Esophagus (tissue), 2 donors: ENCODE measurements around the gene NAPEPLD. TPM values are rescaled to one million over a fixed set of nuclear protein-coding genes. Genes with fewer than 3 reads are reported as not detected.
A peak's percentile ranks its signal among the peaks of the same experiment; 100 is the strongest.
"Not testable (repeated sequence)": the region's sequence is repeated elsewhere in the genome, so short reads cannot be mapped to it uniquely, and the experiment has no call there.

Experiments used
- H3K27ac ChIP-seq, 2 donors: one replicate each; pipeline ENCODE4 v1.5.1; 2013; ENCODE audit warnings: low read depth in 2 of 2, mild to moderate bottlenecking in 2 of 2, inconsistent platforms in 1 of 2, low read length in 1 of 2, moderate library complexity in 1 of 2
- H3K27me3 ChIP-seq, 2 donors: one replicate each; pipeline ENCODE4 v1.6.1; 2013; ENCODE audit warnings: low read length in 2 of 2, control low read depth in 1 of 2, mild to moderate bottlenecking in 1 of 2; ENCODE audit not compliant: insufficient read depth in 2 of 2, control insufficient read depth in 1 of 2
- H3K36me3 ChIP-seq, 2 donors: one replicate each; pipeline ENCODE4 v1.6.1; 2013; ENCODE audit warnings: low read length in 1 of 2; ENCODE audit not compliant: control insufficient read depth in 2 of 2, insufficient read depth in 2 of 2
- H3K4me1 ChIP-seq, 2 donors: one replicate each; pipeline ENCODE4 v1.6.1; 2013; ENCODE audit warnings: low read length in 1 of 2; ENCODE audit not compliant: control insufficient read depth in 2 of 2, insufficient read depth in 2 of 2
- H3K4me3 ChIP-seq, 2 donors: one replicate each; pipeline ENCODE4 v1.5.1; 2013; ENCODE audit warnings: low read length in 2 of 2, mild to moderate bottlenecking in 2 of 2, low read depth in 1 of 2, moderate library complexity in 1 of 2
- H3K9me3 ChIP-seq, 2 donors: one replicate each; pipeline ENCODE4 v1.6.1; 2013; ENCODE audit warnings: mild to moderate bottlenecking in 2 of 2, low read depth in 1 of 2, low read length in 1 of 2, moderate library complexity in 1 of 2; ENCODE audit not compliant: control insufficient read depth in 2 of 2, insufficient read depth in 1 of 2
- WGBS, 2 donors: extraction: QIAGEN DNeasy Blood & Tissue Kit; methylation state at CpG; one replicate each; pipeline ENCODE4 v1.1.7; 2013; 5-methylcytosine and 5-hydroxymethylcytosine counted together
- polyA plus RNA-seq, 2 donors: library from polyadenylated mRNA; stranded (reverse); fragments of 200-250 nt; gene quantifications; one replicate each; pipeline ENCODE4 v1.2.3, GENCODE V29; 2013
- donor health status: healthy with polysubstance abuse.
- donor health status: Bipolar disorder and iron deficiency.

Gene NAPEPLD
- polyA plus RNA-seq, 2 donors, result 1.1 to 1.7 TPM

GRCh38 chr7:103161998-103162616 is 13.2 kb upstream of the NAPEPLD start:
- H3K4me1 ChIP-seq, H3K27me3 ChIP-seq, H3K36me3 ChIP-seq, H3K27ac ChIP-seq, H3K9me3 ChIP-seq, H3K4me3 ChIP-seq: not testable (repeated sequence)
- 62 to 63% methylated on average over 3 of the region's 3 CpGs for WGBS, 2 donors

- not testable (repeated sequence) for H3K4me1 ChIP-seq, H3K27me3 ChIP-seq, H3K9me3 ChIP-seq, H3K4me3 ChIP-seq, H3K27ac ChIP-seq, H3K36me3 ChIP-seq
- WGBS, 2 donors, result 65 to 86% methylated on average over 1 of the region's 1 CpG
These were observed 10.2 kb upstream of the NAPEPLD start for GRCh38 chr7:103159072-103159471.

GRCh38 chr7:103155331-103156024 is 6.6 kb upstream of the NAPEPLD start:
- 79 to 86% methylated on average over 8 of the region's 8 CpGs for WGBS, 2 donors
- H3K27ac ChIP-seq, H3K36me3 ChIP-seq, H3K27me3 ChIP-seq, H3K9me3 ChIP-seq, H3K4me3 ChIP-seq, H3K4me1 ChIP-seq: not testable (repeated sequence)

GRCh38 chr7:103154042-103154441 is 5.1 kb upstream of the NAPEPLD start:
- 84% methylated on average over 6 of the region's 6 CpGs for WGBS, 2 donors

GRCh38 chr7:103152744-103153617 is 4.1 kb upstream of the NAPEPLD start:
- H3K27me3 ChIP-seq, H3K9me3 ChIP-seq, H3K4me1 ChIP-seq, H3K27ac ChIP-seq, H3K36me3 ChIP-seq, H3K4me3 ChIP-seq: not testable (repeated sequence)
- 94 to 96% methylated on average over 23 of the region's 23 CpGs for whole genome bisulfite sequencing, 2 donors

More at GRCh38 chr7:103154042-103154441, 5.1 kb upstream of the NAPEPLD start:
- no peak overlapping the region for H3K27ac ChIP-seq
- H3K4me1 ChIP-seq, result peaks cover 0 to 2% of the 10 kb centered on the region in 2 donors
- no peak overlapping the region for H3K4me3 ChIP-seq
- H3K36me3 ChIP-seq, result no peaks in the 10 kb centered on the region
- no peaks in the 10 kb centered on the region for H3K27me3 ChIP-seq
- no peaks in the 10 kb centered on the region for H3K9me3 ChIP-seq

- 85 to 92% methylated on average over 8 of the region's 8 CpGs for WGBS, 2 donors
- H3K4me1 ChIP-seq, H3K36me3 ChIP-seq, H3K4me3 ChIP-seq, H3K27ac ChIP-seq, H3K27me3 ChIP-seq, H3K9me3 ChIP-seq: not testable (repeated sequence)
These were observed 3.2 kb upstream of the NAPEPLD start for GRCh38 chr7:103151993-103152676.

GRCh38 chr7:103150192-103150591 is 1.3 kb upstream of the NAPEPLD start:
- no peaks in the 10 kb centered on the region for H3K27me3 ChIP-seq
- H3K27ac ChIP-seq, result no peak overlapping the region
- H3K4me3 ChIP-seq, result no peak overlapping the region
- H3K36me3 ChIP-seq, result no peaks in the 10 kb centered on the region
- H3K4me1 ChIP-seq, result peaks cover 0 to 2% of the 10 kb centered on the region in 2 donors
- H3K9me3 ChIP-seq, result no peaks in the 10 kb centered on the region

GRCh38 chr7:103149808-103150180 is 895 bp upstream of the NAPEPLD start:
- Histone ChIP-seq H3K27ac (peak overlapping the region; percentile 92), H3K4me3 (peak overlapping the region; percentile 53 to 56), H3K9me3 (no peaks in the 10 kb centered on the region), H3K27me3 (no peaks in the 10 kb centered on the region), H3K4me1 (peaks cover 0 to 2% of the 10 kb centered on the region in 2 donors), H3K36me3 (no peaks in the 10 kb centered on the region)
- 68 to 73% methylated on average over 11 of the region's 11 CpGs for WGBS, 2 donors

GRCh38 chr7:103148131-103148993 is 537 bp downstream of the NAPEPLD start:
- peak overlapping the region; percentile 92 for H3K27ac ChIP-seq
- 3% methylated on average over 13 of the region's 13 CpGs for WGBS, 2 donors
- peaks cover 0 to 2% of the 10 kb centered on the region in 2 donors for H3K4me1 ChIP-seq
- H3K9me3 ChIP-seq, result no peaks in the 10 kb centered on the region
- H3K4me3 ChIP-seq, result peak overlapping the region; percentile 53 to 56
- H3K27me3 ChIP-seq, result no peaks in the 10 kb centered on the region
- H3K36me3 ChIP-seq, result no peaks in the 10 kb centered on the region
